Natural killer cell (primary cell): ENCODE measurements around the gene PRKCB. TPM values are rescaled to one million over a fixed set of nuclear protein-coding genes. Genes with fewer than 3 reads are reported as not detected.
A peak's percentile ranks its signal among the peaks of the same experiment; 100 is the strongest.

Experiments used
- ATAC-seq, 3 donors: fragments of 150-1000 bp in 2 of 3; fragments of 200-7000 bp in 1 of 3; cut with Tn5 transposase; 1 replicate in 1 of 3; 2 replicates in 2 of 3; pipeline ENCODE4 v1.10.0; 2021; ENCODE audit warnings: mild to moderate bottlenecking in 2 of 3, moderate library complexity in 2 of 3
- DNase-seq, 2 donors: peaks; one replicate each; pipeline versions ENCODE4 v3.0.0 to v3.0.0-alpha.2; 2013 to 2021; ENCODE audit warnings: mixed read lengths in 1 of 2
- H3K27ac ChIP-seq: one replicate; pipeline ENCODE4 v1.5.1; 2013; ENCODE audit warnings: mild to moderate bottlenecking, low read length
- H3K27me3 ChIP-seq: one replicate; pipeline ENCODE4 v1.6.1; 2013; ENCODE audit warnings: low read length; ENCODE audit not compliant: control insufficient read depth, insufficient read depth
- H3K36me3 ChIP-seq: one replicate; pipeline ENCODE4 v1.6.1; 2013; ENCODE audit warnings: low read length; ENCODE audit not compliant: control insufficient read depth, insufficient read depth
- H3K4me1 ChIP-seq: one replicate; pipeline ENCODE4 v1.6.1; 2013; ENCODE audit warnings: low read length; ENCODE audit not compliant: control insufficient read depth, insufficient read depth
- H3K4me3 ChIP-seq: one replicate; pipeline ENCODE4 v1.5.1; 2013; ENCODE audit warnings: low read length
- H3K9me3 ChIP-seq: one replicate; pipeline ENCODE4 v1.6.1; 2013; ENCODE audit warnings: low read length; ENCODE audit not compliant: control insufficient read depth, insufficient read depth
- H3K27ac Mint-ChIP-seq, 2 donors: one replicate each; pipeline ENCODE4 v1.8.0; 2022; ENCODE audit warnings: mild to moderate bottlenecking in 2 of 2, mixed read lengths in 2 of 2, moderate library complexity in 1 of 2
- H3K27me3 Mint-ChIP-seq, 2 donors: one replicate each; pipeline ENCODE4 v1.8.0; 2022; ENCODE audit warnings: low read depth in 2 of 2, mixed read lengths in 2 of 2
- H3K36me3 Mint-ChIP-seq: one replicate; pipeline ENCODE4 v1.8.0; 2022; ENCODE audit warnings: mixed read lengths
- H3K4me1 Mint-ChIP-seq, 2 donors: one replicate each; pipeline ENCODE4 v1.8.0; 2022; ENCODE audit warnings: mixed read lengths in 2 of 2
- H3K4me3 Mint-ChIP-seq: one replicate; pipeline ENCODE4 v1.8.0; 2022; ENCODE audit warnings: mild to moderate bottlenecking, moderate library complexity, mixed read lengths
- H3K9me3 Mint-ChIP-seq, 2 donors: one replicate each; pipeline ENCODE4 v1.8.0; 2022; ENCODE audit warnings: mixed read lengths in 2 of 2
- WGBS: methylation state at CpG from one replicate; pipeline ENCODE4 v1.1.7; 2013; ENCODE audit warnings: missing lambda C conversion rate; ENCODE audit not compliant: insufficient coverage; 5-methylcytosine and 5-hydroxymethylcytosine counted together
- intact Hi-C: fragments of 100-400 bp; cut with micrococcal nuclease; formaldehyde crosslinking; loops from one replicate; pipeline ENCODE4 v1.14.2; 2022
- total RNA-seq, 4 donors: library from RNA; stranded (reverse); fragments of 120-200 nt in 1 of 4; gene quantifications; one replicate each; pipeline versions ENCODE4 v1.2.3 to v1.2.4, GENCODE V29; 2013 to 2022
- TF ChIP-seq, protein P1 (sequence below): fragments of 200-600 bp; IDR thresholded peaks from one replicate; pipeline ENCODE4 v1.8.0; 2022; ENCODE audit warnings: antibody characterized with exemption

Gene PRKCB
- total RNA-seq, 3 donors from 2014 or later (not counting 1 experiment from before 2014, with no cell fraction given), result 182 to 222 (median 183) TPM

GRCh38 chr16:23944381-23944780, 108.6 kb downstream of the PRKCB start:
- DNase-seq (no peak), ATAC-seq (no peak)
- H3K36me3 Mint-ChIP-seq, result no peaks in the 10 kb centered on the region
- H3K27ac Mint-ChIP-seq, result peak overlapping the region in 1 of 2 donors; percentile 65
- Histone ChIP-seq H3K9me3 (no peaks in the 10 kb centered on the region), H3K36me3 (no peaks in the 10 kb centered on the region), H3K4me3 (no peak overlapping the region), H3K27me3 (no peaks in the 10 kb centered on the region), H3K4me1 (peaks cover 26% of the 10 kb centered on the region), H3K27ac (no peak overlapping the region)
- intact Hi-C loops, result no loop called here
- TF ChIP-seq, protein P1, sequence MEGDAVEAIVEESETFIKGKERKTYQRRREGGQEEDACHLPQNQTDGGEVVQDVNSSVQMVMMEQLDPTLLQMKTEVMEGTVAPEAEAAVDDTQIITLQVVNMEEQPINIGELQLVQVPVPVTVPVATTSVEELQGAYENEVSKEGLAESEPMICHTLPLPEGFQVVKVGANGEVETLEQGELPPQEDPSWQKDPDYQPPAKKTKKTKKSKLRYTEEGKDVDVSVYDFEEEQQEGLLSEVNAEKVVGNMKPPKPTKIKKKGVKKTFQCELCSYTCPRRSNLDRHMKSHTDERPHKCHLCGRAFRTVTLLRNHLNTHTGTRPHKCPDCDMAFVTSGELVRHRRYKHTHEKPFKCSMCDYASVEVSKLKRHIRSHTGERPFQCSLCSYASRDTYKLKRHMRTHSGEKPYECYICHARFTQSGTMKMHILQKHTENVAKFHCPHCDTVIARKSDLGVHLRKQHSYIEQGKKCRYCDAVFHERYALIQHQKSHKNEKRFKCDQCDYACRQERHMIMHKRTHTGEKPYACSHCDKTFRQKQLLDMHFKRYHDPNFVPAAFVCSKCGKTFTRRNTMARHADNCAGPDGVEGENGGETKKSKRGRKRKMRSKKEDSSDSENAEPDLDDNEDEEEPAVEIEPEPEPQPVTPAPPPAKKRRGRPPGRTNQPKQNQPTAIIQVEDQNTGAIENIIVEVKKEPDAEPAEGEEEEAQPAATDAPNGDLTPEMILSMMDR, result no peak
- no peaks in the 10 kb centered on the region for H3K9me3 Mint-ChIP-seq
- no peak overlapping the region for H3K4me3 Mint-ChIP-seq
- 81% methylated on average over 1 of the region's 1 CpG for whole genome bisulfite sequencing
- H3K4me1 Mint-ChIP-seq, result peaks cover 53 to 57% of the 10 kb centered on the region in 2 donors
- H3K27me3 Mint-ChIP-seq, result no peaks in the 10 kb centered on the region

GRCh38 chr16:23945243-23945642, 109.5 kb downstream of the PRKCB start:
- DNase-seq, result no peak
- peak overlapping the region; percentile 52 to 65 for H3K27ac Mint-ChIP-seq
- H3K36me3 ChIP-seq, result no peaks in the 10 kb centered on the region
- no peak overlapping the region for H3K4me3 ChIP-seq
- peaks cover 35% of the 10 kb centered on the region for H3K4me1 ChIP-seq
- no peaks in the 10 kb centered on the region for H3K27me3 Mint-ChIP-seq
- H3K9me3 Mint-ChIP-seq, result no peaks in the 10 kb centered on the region
- H3K27ac ChIP-seq, result no peak overlapping the region
- no peaks in the 10 kb centered on the region for H3K36me3 Mint-ChIP-seq
- H3K4me3 Mint-ChIP-seq, result no peak overlapping the region
- intact Hi-C loops, result no loop called here
- no peaks in the 10 kb centered on the region for H3K27me3 ChIP-seq
- 93% methylated on average over 3 of the region's 4 CpGs for WGBS
- ATAC-seq, result no peak
- peaks cover 61 to 66% of the 10 kb centered on the region in 2 donors for H3K4me1 Mint-ChIP-seq
- H3K9me3 ChIP-seq, result no peaks in the 10 kb centered on the region
- TF ChIP-seq, protein P1, result no peak

DNA sequence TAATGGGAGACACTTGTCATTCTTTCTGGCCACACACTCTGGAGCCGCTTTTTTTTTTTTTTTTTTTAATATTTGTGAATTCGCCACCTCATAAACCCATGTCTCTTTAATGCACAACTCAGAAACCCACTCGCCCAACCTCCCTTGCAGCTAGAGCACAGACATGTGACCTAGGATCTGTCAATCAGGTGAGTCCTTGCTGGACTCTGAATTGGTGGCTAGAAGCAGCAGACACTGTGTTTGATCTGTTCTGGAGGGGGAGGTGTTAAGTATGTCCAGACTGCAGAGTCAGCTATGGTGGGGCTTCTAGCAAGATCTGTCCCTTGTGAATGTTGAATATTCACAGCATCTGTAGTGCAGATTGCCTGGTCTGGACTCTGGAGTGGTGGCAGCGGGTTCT, 112.1 kb downstream of the PRKCB start:
- peaks cover 61% of the 10 kb centered on the region for H3K4me1 ChIP-seq
- TF ChIP-seq, protein P1, result no peak
- ATAC-seq (no peak), DNase-seq (no peak)
- intact Hi-C loops, result no loop called here
- Mint-ChIP-seq H3K9me3 (no peaks in the 10 kb centered on the region), H3K27ac (peak overlapping the region in 1 of 2 donors; percentile 80), H3K4me3 (no peak overlapping the region), H3K27me3 (no peaks in the 10 kb centered on the region), H3K4me1 (peaks cover 74 to 79% of the 10 kb centered on the region in 2 donors), H3K36me3 (no peaks in the 10 kb centered on the region)
- no peaks in the 10 kb centered on the region for H3K27me3 ChIP-seq
- H3K27ac ChIP-seq, result peak overlapping the region; percentile 75
- 96% methylated on average over 3 of the region's 4 CpGs for WGBS
- H3K36me3 ChIP-seq, result no peaks in the 10 kb centered on the region
- H3K9me3 ChIP-seq, result no peaks in the 10 kb centered on the region
- no peak overlapping the region for H3K4me3 ChIP-seq

GRCh38 chr16:23948949-23949411, 113.2 kb downstream of the PRKCB start:
- Mint-ChIP-seq H3K27me3 (no peaks in the 10 kb centered on the region), H3K4me1 (peaks cover 80 to 84% of the 10 kb centered on the region in 2 donors), H3K4me3 (peak overlapping the region; percentile 45), H3K27ac (peak overlapping the region; percentile 22 to 80), H3K9me3 (no peaks in the 10 kb centered on the region), H3K36me3 (no peaks in the 10 kb centered on the region)
- intact Hi-C loops, result no loop called here
- ATAC-seq, result peak; percentile 41 to 55 (median 53)
- H3K27me3 ChIP-seq, result no peaks in the 10 kb centered on the region
- DNase-seq, result peak in 1 of 2 donors; percentile 80
- peaks cover 62% of the 10 kb centered on the region for H3K4me1 ChIP-seq
- H3K27ac ChIP-seq, result peak overlapping the region; percentile 75
- H3K9me3 ChIP-seq, result no peaks in the 10 kb centered on the region
- no peak overlapping the region for H3K4me3 ChIP-seq
- no peaks in the 10 kb centered on the region for H3K36me3 ChIP-seq
- TF ChIP-seq, protein P1, result no peak
- 20% methylated on average over 11 of the region's 11 CpGs for WGBS
